ENCODE data around the gene AFAP1.

The AFAP1 gene

DNA sequence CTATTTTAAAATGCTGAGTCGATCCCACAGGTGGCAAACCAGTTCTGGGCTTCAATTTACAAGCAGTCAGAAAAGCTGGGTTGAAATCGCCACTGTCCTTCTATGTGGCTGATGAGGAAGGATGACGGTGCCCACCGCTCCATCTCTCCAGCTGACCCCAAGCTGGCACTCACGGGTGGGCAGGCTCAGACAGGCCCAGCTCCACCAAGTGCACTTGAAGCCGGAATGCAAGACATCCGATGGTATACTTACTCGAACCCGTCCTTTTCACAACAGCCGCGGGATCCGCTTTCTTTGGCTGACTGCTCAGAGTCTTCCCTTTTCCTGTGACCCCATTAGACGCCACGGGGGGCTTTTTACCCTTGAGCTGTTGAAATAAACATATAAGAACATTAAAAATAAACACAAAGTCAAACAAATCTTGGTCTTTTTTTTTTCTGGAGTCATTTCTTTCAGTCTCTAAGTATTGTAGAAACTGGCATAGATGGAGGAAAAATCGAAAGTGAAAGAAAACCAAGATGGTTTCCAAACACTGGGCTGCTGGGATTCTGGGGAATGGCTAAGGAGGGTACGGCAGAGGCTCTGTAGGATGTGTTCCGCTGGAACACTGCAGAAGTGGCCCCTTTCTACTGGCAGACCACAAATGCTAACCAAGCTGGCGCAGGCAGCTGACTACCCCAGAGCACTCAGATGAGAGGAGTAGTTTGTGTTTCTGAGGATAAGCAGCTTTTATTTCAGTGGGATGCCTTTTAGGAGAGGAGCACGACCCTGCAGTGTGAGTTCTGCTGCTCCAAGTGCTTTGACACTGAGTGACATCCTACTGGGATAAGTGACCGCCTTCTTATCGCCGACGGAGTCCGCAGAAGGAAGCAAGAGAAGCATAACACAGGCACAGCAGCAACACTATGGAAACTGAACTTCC, 160.9 kb downstream of the AFAP1 start:
- DNase-seq, result no peak

DNA sequence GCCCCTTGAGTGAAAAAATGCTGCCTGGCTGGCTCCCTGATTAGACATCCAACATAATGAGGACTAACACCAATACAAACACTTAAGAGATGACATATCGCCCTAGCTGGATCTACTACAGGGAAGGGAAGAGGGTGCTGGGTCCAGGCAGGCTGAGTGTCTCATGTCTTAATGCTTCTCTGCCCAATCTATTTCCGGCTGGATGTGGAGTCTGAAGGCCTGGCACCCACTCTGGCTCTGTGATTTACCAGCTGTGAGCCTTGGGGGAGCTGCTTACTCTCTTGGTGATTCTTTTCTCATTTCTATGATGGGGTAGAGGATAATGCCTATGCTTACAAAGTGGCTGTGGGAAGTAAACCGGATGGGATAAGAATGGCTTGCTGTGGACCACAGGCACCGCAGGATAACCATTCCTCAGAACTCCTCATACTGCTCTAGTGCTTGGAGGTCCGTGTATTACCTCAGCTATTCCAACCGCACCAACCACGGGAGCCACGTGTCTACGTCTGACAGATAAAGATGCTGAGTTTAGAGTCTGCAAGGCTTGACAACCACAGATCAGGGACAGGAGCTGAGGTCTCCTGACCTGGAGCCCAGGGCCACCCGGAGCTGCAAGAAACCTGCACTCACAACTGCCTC, 161.7 kb downstream of the AFAP1 start:
- DNase-seq, result no peak

DNA sequence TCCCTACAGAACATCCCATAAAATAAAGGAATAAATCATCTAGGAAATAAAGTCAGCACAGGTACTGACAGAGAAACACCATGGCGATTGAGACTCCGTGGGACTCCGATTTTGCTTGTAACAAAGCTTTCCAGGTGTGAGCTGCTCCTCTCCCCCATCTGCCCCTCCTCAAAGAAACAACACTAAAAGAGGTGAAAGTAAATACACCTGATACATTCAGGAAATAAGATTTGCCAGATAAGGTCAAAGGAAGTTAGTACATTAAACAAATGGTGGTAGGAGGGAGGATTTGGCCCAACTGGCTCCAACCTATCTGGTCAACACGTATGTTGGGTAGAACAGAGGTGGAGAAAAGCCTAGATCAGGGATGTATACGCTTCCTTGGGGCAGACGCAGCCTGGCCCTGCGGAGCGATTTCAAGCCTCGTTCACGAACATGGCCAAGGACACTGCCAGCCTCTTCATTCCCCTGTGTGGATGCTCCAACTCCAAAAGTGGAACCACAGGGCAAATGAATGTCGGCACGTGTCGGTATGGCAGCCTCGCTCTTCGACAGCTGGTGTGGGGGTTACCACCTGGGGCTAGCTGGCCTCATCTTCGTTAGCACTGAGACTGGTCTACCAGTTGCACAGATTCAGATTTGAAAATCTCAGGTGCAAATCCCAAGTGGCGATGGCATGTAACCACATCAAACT, 162.5 kb downstream of the AFAP1 start:
- no peak for DNase-seq

- no peak for DNase-seq
Measured at GRCh38 chr4:7775396-7775795, 164.3 kb downstream of the AFAP1 start.

DNA sequence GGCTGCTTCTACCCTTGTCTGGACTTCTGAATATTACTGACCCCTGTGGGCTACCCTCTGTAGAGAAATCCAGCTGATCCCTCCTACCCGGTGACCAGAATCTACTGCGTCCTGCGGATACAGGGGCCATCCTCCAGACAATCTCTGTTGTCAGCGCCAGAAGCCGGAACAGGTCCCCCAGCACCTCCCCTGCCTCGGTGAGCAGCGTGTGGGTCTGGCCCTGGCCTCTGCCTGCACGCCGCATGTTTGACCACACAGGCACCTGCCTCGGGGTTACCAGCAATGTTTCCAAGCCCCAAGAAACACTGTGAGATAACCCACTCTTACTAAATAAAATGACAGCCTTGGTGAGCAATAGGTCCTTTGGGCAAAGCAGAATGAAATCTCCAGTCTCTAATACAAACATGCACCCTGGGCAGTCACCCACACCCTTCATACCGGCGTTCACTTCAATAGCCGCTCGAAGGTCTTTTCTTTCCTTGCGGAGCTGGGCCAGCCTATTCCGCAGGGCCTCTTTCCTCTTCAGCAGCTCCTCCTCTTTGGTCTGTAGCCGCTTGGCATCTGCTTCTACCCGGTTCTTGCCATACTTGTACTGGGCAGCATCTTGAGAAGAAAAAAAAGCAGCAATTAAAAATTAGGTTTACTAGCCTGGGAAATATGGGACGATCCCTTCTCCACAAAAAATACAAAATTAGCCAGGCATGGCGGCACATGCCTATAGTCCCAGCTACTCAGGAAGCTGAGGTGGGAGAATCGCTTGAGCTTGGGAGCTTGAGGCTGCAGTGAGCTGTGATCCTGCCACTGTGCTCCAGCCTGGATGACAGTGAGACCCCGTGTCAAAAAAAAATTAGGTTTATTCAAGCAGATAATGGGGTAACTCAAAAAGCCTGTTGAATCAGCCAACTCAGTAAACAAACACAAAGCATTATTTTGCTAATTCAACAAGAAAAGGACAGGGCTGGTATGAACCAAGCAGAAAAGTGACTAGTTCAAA, 165.1 kb downstream of the AFAP1 start:
- no peak for DNase-seq

GRCh38 chr4:7773401-7774180, 166.1 kb downstream of the AFAP1 start:
- DNase-seq, result no peak

- DNase-seq, result no peak
Measured at GRCh38 chr4:7772711-7773385, 166.8 kb downstream of the AFAP1 start.

DNA sequence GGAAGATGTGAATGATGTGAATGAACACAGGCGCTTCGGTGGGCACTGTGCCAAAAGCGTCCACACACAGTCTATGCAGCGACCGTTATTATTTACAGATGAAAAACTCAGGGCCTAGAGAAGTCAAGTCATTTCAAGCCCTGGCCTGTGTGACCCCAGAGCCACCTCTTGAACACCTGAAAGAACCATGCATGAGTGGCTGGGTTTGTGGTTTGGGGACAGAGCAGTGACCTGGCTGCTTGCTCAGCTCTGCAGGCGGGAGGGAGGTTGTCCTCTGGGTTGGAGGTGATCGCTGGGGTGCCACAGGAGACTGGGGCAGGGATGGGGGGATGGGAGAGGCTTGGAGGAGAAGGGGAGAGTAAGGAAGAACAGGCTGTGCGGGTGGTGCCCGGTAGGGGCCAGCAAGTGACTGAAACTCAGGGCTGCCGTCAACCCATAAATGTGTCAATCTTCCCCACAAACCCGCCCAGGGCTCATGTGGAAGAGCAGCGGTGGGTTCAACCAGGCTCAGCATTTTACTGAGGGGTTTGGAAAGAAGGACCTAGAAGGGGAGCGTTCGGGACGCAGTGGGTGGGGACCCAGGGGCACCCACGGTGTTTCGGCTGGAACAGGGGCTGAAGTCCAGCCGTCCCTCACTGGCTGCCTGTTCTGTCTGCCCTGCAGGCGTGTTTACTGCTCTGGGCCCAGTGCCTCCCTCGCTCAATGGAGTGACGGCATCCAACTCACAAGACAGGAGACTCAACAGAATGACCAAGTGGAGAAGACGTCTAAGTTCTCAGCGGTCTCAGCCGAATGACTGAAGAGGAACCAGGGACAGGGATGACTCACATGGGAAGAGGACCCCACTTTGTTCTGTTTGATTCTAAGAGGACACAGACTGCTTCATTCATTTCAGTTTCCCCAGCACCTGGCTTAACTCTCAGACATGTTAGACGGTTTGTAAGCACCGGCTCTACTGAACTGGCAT, 167.8 kb downstream of the AFAP1 start:
- no peak for DNase-seq

DNA sequence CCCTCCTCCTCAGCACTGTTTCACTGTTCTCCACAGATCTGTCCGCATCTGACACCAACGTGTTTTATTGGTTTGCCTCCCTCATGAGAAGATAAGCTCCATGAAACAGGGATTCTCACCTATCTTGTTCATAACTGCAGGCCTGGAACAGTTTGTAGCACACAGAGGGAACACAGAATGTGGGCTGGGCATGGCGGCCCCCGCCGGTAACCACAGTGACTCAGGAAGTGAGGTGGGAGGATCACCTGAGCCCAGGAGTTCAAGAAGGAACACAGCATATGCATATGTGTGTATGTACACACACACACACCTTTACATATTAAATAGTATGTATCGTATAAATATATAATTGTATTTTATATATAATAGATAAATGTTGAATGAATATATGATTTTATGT, 168.6 kb downstream of the AFAP1 start:
- DNase-seq, result no peak

DNA sequence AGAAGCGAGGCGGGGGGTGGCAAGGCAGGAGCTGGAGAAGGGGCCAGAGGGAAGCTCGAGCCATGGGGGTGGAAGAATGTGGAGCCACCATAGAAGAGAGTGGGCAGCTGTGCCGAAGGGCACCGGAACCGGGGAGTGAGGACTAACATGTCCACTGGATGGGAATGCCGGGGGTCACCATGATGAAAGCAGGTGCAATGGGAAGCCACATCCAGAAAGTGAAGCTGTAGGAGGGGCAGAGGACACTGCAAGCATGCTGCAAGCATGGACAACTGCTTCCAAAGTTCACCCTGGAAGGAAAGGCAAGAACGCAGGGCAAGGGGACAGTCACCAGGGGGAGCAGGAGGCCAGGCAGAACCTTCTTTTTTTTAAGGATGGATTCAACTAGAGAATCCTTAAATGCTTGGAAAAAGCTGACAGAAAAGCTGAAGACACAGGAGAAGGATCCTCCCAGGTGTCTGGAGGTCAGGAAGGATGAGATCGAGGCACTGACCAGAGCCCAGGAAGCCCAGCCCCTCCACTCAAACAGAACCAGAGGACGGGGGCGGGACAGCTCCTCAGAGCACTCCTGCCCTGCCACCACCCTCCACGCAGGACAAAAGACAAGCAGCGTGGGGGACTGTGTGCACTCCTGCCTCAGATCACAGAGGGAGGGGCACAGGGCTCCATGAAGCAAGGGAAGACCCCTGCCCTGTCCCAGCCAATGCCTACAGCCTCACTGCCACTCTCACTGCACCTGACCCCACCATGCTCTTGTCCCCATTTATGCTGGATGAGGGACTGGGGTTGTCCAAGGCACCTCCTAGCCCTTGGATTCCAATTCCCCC, 169.2 kb downstream of the AFAP1 start:
- DNase-seq, result no peak

- no peak for DNase-seq
Measured at GRCh38 chr4:7769396-7770223, 170.1 kb downstream of the AFAP1 start.

GRCh38 chr4:7768736-7769135, 170.9 kb downstream of the AFAP1 start:
- no peak for DNase-seq

DNA sequence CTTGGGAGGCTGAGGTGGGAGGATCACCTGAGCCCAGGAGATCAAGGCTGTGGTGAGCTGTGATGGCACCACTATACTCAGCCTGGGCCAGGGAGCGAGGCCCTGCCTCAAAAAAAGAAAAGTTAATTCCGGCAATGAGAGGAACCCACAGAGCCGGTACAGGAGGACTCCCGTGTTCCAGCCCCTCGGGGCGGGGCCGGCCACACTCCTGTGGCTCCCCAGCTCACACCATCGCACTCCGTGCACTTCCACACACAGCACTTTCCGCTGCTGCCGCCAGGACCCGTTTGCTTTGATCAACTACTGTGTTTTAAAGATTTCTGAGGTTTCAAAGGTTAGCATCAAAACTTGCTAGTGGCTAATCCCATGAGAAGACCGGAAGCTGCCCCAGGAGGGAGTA, 171.7 kb downstream of the AFAP1 start:
- DNase-seq, result no peak

GRCh38 chr4:7767526-7767925, 172.1 kb downstream of the AFAP1 start:
- no peak for DNase-seq

DNA sequence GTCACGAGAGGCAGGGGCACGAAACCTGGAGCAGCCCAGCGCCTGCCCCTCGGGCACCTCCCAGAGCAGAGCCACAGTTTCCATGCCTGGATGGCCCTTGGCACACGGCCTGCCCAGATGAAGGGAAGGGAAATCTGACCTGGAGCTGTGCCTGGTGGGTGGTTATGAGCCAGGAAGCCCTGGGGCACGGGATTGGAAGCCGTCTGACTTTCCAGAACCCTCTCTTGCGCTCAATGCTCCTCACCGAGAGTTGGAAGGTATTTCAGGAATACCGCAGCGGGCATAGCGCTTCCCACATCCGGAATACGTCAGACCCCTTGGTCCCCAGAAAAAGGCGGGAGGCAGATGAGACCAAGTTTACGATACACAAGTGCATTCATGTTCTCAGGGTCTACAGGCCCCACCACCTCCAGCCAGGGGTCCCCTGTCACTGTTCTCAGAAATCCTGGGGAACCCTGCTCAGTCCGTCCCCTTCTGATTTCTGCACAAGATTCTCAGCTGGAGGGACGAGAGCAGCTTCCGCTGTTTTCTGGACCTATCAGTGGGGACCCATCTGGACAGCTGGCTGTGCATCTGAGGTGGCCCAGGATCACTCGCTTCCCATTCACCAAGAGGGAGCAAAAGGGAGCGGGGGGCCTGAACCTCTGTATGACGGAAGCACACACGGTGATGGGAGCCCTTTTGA, 172.9 kb downstream of the AFAP1 start:
- DNase-seq, result no peak

DNA sequence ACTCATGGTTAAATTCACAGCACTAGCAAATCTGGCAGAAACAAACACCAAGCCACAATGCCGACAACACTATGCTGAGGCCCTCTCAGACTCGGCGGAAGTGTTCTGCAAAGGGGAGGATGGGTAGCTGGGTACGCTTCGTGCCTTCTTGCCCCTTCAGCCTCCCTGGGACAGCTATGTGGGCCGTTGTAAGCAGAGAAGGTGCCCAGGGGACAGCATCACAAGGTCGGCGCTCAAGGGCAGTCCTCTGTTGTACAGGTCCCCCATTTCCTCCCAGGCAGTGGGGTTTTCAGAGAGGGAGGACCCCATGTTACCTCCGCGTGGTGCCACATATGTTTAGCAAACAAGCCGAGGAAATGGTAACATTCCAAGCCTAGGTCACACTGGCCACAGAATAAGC, 173.6 kb downstream of the AFAP1 start:
- no peak for DNase-seq

DNA sequence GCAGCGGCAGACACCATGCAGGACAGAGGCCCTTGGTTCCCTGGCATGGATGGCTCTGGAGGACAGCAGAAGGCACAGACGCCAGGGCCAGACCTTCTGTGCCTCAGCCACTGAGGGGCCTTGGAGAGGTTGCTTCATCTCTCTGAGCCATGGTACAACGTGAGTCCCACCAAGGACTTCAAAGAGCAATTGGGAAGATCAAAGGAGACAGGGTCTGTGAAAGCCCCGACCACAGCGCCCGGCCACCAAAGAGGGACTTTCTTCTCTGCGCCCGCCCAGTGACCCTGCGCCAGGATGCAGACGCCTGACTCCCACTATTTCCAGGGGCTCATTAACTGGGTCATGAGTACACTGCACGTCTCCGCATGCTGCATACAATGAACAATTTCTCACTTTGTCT, 174.0 kb downstream of the AFAP1 start:
- no peak for DNase-seq
